ENCODE results near the gene MRPL52.
A peak's percentile ranks its signal among the peaks of the same experiment; 100 is the strongest.
"Not testable (repeated sequence)": the region's sequence is repeated elsewhere in the genome, so short reads cannot be mapped to it uniquely, and the experiment has no call there.

The MRPL52 gene

DNA sequence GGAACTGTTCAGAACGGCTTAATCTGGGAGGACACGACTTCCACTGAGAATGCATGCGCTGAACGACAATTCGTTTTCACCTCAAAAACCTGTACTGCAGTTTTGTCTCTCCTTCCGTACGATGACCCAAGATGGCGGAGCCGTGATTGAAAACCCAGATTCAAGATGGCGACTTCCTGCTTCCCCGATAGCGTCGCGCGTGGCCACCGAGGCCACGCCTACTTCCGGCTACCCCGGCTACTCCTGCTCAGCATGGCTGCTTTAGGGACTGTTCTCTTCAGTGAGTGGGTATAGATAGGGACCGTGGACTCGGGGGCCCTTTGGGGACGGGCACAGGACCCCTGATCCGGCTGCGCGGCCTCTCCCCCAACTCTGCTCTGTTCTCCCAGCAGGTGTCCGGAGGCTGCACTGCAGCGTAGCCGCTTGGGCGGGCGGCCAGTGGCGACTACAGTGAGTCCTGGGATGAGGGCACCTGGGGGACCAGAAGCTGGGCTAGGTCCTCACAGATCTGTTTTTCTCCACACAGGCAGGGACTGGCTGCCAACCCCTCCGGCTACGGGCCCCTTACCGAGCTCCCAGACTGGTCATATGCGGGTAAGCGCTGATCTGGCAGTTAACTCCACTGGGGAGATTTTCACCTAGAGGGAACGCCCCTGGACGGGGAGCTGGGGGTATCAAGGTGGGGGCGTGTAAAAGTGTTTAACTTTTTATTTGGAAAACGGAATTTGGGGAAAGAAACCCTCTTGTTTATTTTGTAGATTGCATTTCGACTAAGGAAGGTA, at the start of gene MRPL52:
MRPL52 (plus strand) TSS at position 227 of the 782 bp plus-strand sequence; CDS start at position 253, 26 bp downstream.
- peaks cover 22% of the 10 kb centered on the region for H3K36me3 ChIP-seq (ENCODE audit: insufficient read depth, low read length)
- H3K27ac ChIP-seq = peak within 1 kb of the TSS; percentile 87
- H3K9ac ChIP-seq (ENCODE audit: insufficient read length) = peak within 1 kb of the TSS; percentile 98
- peak; percentile 68 for DNase-seq (ENCODE audit: low read depth, low spot score)
- peak within 1 kb of the TSS; percentile 100 for H3K4me3 ChIP-seq
- H3K9me3 ChIP-seq (ENCODE audit: low read depth, low read length) = no peaks in the 10 kb centered on the region
- TF ChIP-seq EZH2 (IDR thresholded peaks at IDR 0.05) (no peak), POLR2AphosphoS5 (IDR thresholded peaks at IDR 0.05; ENCODE audit: borderline replicate concordance, low read depth, low read length) (peak; percentile 80; the same call in 1 of the 2 replicates)

DNA sequence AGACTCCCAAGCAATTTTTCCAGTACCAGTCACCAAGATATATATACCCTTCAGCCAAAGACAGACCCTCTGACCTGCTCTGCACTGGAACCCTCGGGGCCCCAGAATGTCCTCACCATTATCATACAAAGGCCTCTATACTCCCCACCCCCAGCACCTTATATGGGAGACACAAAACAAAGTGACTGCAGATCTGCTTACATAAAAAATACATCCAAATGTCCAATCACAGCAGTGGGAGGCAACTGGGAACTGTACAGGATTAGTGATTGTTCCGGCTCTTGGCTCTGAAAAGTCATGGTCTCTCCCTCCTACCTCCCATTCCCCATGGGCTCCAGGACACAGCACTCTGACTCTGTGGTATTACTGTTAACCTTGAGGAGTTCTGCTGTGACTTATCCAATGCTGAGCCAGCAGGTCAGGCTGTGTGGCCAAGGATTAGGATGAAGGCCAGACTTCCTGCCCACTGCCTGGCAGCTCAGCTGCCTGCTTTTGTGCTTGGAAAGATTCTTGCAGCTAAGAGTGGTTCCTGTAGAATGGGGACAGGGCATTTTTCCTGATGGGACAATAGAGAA, 49.5 kb upstream of the MRPL52 start:
- DNase-seq (ENCODE audit: low read depth, low spot score) = no peak
- H3K9me3 ChIP-seq (ENCODE audit: low read depth, low read length) = no peaks in the 10 kb centered on the region
- H3K36me3 ChIP-seq (ENCODE audit: insufficient read depth, low read length) = no peaks in the 10 kb centered on the region
- no peak overlapping the region for H3K9ac ChIP-seq (ENCODE audit: insufficient read length)
- H3K4me3 ChIP-seq = no peak overlapping the region
- H3K27ac ChIP-seq = no peak overlapping the region
- TF ChIP-seq POLR2AphosphoS5 (IDR thresholded peaks at IDR 0.05; ENCODE audit: borderline replicate concordance, low read depth, low read length) (no peak), EZH2 (IDR thresholded peaks at IDR 0.05) (no peak), FOXP2 (optimal IDR thresholded peaks at IDR 0.05; ENCODE audit: control extremely low read depth, extremely low read length, insufficient read depth) (no peak)

DNA sequence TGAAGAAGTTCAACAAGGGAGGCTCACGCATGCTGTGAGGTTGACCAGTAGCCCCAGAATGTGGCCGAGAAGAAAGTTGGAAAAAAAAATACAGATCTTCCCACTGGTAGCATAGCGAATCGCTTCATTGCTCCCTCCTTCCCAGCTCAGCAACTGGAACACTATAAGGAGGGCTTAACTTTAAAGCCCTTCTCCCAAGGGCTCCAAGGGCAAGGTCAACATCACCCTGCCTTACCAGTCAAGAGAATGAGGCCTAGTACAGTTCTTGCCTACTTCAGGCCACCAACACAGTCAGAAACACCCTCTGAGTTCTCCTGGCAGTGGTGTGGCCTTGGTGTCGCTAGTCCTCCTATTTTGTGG, 48.8 kb upstream of the MRPL52 start:
- no peak for DNase-seq (ENCODE audit: low read depth, low spot score)
- no peaks in the 10 kb centered on the region for H3K36me3 ChIP-seq (ENCODE audit: insufficient read depth, low read length)

DNA sequence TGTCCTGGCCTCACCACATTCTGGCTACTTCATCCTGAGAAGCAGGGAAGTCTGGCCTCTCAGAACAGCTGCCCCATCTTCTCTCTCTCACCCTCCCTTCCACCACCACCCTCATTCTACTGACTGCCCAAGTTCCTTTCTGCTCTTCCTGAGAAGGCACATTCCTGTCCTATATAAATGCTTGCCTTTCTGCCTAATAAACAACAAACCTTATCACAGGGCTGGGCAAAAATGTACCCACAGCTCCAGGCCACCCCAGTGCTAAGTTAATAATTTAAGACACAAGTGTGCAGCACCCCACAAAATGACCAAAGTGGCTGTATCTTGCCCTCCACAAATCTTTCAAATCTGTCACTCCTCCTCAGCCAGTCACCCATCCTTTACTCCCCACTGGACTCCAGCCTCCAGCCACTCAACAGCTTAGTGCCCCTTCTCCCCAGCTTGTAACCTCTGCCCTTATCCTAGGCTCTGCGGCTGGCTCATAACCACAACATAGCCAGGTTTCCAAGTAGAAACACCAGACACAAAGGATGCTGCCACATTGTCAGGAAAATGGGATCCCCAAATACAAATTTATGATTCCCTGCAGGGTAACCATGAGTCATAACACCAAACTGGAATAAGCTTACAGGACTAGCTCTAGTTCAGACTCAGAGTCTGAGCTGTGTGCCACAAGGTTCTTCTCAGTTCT, 48.2 kb upstream of the MRPL52 start:
- Histone ChIP-seq H3K36me3 (ENCODE audit: insufficient read depth, low read length) (no peaks in the 10 kb centered on the region), H3K9ac (ENCODE audit: insufficient read length) (no peak overlapping the region), H3K4me3 (no peak overlapping the region), H3K27ac (no peak overlapping the region), H3K9me3 (ENCODE audit: low read depth, low read length) (no peaks in the 10 kb centered on the region)
- no peak for TF ChIP-seq POLR2AphosphoS5 (IDR thresholded peaks at IDR 0.05; ENCODE audit: borderline replicate concordance, low read depth, low read length)
- no peak for TF ChIP-seq EZH2 (IDR thresholded peaks at IDR 0.05)
- TF ChIP-seq FOXP2 (optimal IDR thresholded peaks at IDR 0.05; ENCODE audit: control extremely low read depth, extremely low read length, insufficient read depth) = no peak
- no peak for DNase-seq (ENCODE audit: low read depth, low spot score)

More for the DNA sequence above, 48.8 kb upstream of the MRPL52 start:
- Histone ChIP-seq H3K27ac (no peak overlapping the region), H3K9ac (ENCODE audit: insufficient read length) (no peak overlapping the region), H3K9me3 (ENCODE audit: low read depth, low read length) (no peaks in the 10 kb centered on the region), H3K4me3 (no peak overlapping the region)
- TF ChIP-seq POLR2AphosphoS5 (IDR thresholded peaks at IDR 0.05; ENCODE audit: borderline replicate concordance, low read depth, low read length) = no peak
- TF ChIP-seq FOXP2 (optimal IDR thresholded peaks at IDR 0.05; ENCODE audit: control extremely low read depth, extremely low read length, insufficient read depth) = no peak
- TF ChIP-seq EZH2 (IDR thresholded peaks at IDR 0.05) = no peak

DNA sequence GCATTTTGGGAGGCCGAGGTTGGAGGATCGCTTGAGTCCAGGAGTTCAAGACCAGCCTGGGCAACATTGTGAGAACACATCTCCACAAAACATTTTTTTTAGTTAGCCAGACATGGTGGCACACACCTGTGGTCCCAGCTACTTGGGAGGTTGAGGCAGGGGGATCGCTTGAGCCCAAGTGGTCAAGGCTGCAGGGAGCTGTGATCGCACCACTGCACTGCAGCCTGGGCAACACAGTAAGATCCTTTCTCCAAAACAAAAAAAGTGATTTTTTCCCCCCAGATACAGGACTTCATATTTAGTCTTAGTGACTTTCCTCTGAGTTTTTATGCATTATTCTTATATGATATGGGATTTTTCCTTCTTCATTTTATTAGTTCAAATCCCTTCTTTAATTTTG, 43.0 kb upstream of the MRPL52 start:
- no peak overlapping the region for H3K27ac ChIP-seq
- H3K9ac ChIP-seq (ENCODE audit: insufficient read length) = no peak overlapping the region
- no peak overlapping the region for H3K4me3 ChIP-seq
- TF ChIP-seq EZH2 (IDR thresholded peaks at IDR 0.05) (no peak), POLR2AphosphoS5 (IDR thresholded peaks at IDR 0.05; ENCODE audit: borderline replicate concordance, low read depth, low read length) (no peak), FOXP2 (optimal IDR thresholded peaks at IDR 0.05; ENCODE audit: control extremely low read depth, extremely low read length, insufficient read depth) (no peak)
- no peaks in the 10 kb centered on the region for H3K36me3 ChIP-seq (ENCODE audit: insufficient read depth, low read length)
- H3K9me3 ChIP-seq (ENCODE audit: low read depth, low read length) = no peaks in the 10 kb centered on the region
- DNase-seq (ENCODE audit: low read depth, low spot score) = no peak

DNA sequence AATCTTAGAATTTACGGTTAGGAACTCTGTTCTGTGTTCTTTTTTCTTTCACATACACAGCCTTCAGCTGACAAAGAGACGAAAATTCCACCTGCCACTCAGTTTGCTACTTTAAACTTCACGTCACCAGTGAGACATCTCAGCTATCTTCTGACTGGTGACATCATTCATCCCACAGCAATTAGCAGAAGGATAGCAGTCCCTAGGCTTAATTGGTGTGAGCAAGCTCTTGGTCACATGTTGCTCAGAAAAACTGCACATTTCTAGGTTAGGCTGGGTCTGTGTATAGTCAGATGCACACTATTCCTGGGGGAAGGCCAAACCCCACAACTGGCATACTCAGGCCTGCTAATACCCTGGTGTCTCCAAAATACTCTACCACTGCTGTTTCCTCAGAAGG, 38.4 kb upstream of the MRPL52 start:
- no peak for DNase-seq (ENCODE audit: low read depth, low spot score)
- Histone ChIP-seq H3K4me3 (no peak overlapping the region), H3K36me3 (ENCODE audit: insufficient read depth, low read length) (no peaks in the 10 kb centered on the region), H3K9ac (ENCODE audit: insufficient read length) (no peak overlapping the region), H3K27ac (no peak overlapping the region), H3K9me3 (ENCODE audit: low read depth, low read length) (no peaks in the 10 kb centered on the region)
- no peak for TF ChIP-seq FOXP2 (optimal IDR thresholded peaks at IDR 0.05; ENCODE audit: control extremely low read depth, extremely low read length, insufficient read depth)
- no peak for TF ChIP-seq EZH2 (IDR thresholded peaks at IDR 0.05)
- TF ChIP-seq POLR2AphosphoS5 (IDR thresholded peaks at IDR 0.05; ENCODE audit: borderline replicate concordance, low read depth, low read length) = no peak

DNA sequence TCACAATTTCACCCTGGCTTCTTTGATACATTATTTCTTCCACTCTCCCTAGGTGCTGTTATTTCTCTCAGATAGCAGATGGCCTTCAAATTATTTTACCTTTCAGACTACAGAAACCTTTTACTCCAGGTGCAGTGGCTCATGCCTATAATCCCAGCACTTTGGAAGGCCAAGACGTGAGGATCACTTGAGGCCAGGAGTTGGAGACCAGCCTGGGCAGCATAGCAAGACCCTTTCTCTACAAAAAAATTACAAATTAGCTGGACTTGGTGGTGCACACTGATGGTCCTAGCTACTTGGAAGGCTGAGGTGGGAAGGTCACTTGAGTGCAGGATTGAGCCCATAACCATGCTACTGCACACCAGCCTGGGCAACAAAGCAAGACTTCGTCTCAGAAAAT, 37.5 kb upstream of the MRPL52 start:
- Histone ChIP-seq H3K36me3 (ENCODE audit: insufficient read depth, low read length) (no peaks in the 10 kb centered on the region), H3K9ac (ENCODE audit: insufficient read length) (no peak overlapping the region), H3K27ac (no peak overlapping the region), H3K9me3 (ENCODE audit: low read depth, low read length) (no peaks in the 10 kb centered on the region), H3K4me3 (no peak overlapping the region)
- no peak for TF ChIP-seq POLR2AphosphoS5 (IDR thresholded peaks at IDR 0.05; ENCODE audit: borderline replicate concordance, low read depth, low read length)
- no peak for TF ChIP-seq FOXP2 (optimal IDR thresholded peaks at IDR 0.05; ENCODE audit: control extremely low read depth, extremely low read length, insufficient read depth)
- no peak for TF ChIP-seq EZH2 (IDR thresholded peaks at IDR 0.05)
- no peak for DNase-seq (ENCODE audit: low read depth, low spot score)

DNA sequence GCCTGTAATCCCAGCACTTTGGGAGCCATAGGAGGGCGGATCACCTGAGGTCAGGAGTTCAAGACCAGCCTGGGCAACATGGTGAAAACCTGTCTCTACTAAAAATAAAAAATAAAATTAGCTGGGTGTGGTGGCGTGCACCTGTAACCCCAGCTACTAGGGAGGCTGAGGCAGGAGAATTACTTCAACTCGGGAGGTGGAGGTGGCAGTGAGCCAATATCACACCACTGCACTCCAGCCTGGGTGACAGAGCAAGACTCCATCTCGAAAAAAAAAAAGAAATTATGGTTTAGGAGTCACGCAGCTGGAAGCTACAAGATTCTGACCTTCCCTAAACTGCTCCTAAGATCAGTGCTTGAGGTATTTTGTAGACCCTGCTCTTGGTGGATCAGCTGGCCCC, 36.1 kb upstream of the MRPL52 start:
- not testable (repeated sequence) for H3K36me3 ChIP-seq (ENCODE audit: insufficient read depth, low read length); DNase-seq (ENCODE audit: low read depth, low spot score); H3K9ac ChIP-seq (ENCODE audit: insufficient read length); H3K9me3 ChIP-seq (ENCODE audit: low read depth, low read length); H3K4me3 ChIP-seq; H3K27ac ChIP-seq

Measured in SK-N-MC (cell line).